ENCODE data around the gene CASP9. TPM values are rescaled to one million over a fixed set of nuclear protein-coding genes. Genes with fewer than 3 reads are reported as not detected.

The CASP9 gene
- total RNA-seq = 1 to 10 TPM; 6.1 to 8.9 (median 7.4) TPM
- polyA plus RNA-seq = 10 to 100 TPM in 1 of 3 donors, 1 to 10 TPM in 2; 5.3 to 10.5 (median 9.9) TPM
- long read RNA-seq, donor 1, partial matches to known transcripts = 1 of 3 reads
- long read RNA-seq, donor 1, other reads (novel, unspliced or antisense) = 0 of 3 reads
- long read RNA-seq, donor 2, transcript CASP9-201 (9 exons, 2,019 nt) = major isoform, 9 of 10 reads
- long read RNA-seq, donor 2, partial matches to known transcripts = 0 of 10 reads
- long read RNA-seq, donor 2, other reads (novel, unspliced or antisense) = 1 of 10 reads

DNA sequence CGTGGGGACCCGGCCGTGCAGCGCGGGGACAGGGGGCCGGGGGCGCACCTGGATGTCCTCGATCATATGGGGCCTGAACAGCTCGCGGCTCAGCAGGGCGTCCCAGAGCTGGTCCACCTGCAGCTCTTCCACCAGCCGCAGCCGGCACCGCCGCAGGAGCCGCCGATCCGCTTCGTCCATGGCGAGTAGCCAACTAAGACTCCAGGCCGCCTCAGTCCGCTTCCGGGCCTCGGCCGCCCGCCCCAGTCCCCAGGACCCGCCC lies at the start of gene CASP9:
Gene CASP9 (minus strand): TSS at position 195 of the 262 bp plus-strand sequence. CDS start 15 bp downstream, at position 180.
- H3K27ac ChIP-seq = peak within 1 kb of the TSS; percentile 91
- peak within 1 kb of the TSS; percentile 87 for H3K4me3 ChIP-seq
- TF ChIP-seq, protein P1, sequence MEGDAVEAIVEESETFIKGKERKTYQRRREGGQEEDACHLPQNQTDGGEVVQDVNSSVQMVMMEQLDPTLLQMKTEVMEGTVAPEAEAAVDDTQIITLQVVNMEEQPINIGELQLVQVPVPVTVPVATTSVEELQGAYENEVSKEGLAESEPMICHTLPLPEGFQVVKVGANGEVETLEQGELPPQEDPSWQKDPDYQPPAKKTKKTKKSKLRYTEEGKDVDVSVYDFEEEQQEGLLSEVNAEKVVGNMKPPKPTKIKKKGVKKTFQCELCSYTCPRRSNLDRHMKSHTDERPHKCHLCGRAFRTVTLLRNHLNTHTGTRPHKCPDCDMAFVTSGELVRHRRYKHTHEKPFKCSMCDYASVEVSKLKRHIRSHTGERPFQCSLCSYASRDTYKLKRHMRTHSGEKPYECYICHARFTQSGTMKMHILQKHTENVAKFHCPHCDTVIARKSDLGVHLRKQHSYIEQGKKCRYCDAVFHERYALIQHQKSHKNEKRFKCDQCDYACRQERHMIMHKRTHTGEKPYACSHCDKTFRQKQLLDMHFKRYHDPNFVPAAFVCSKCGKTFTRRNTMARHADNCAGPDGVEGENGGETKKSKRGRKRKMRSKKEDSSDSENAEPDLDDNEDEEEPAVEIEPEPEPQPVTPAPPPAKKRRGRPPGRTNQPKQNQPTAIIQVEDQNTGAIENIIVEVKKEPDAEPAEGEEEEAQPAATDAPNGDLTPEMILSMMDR (IDR thresholded peaks at IDR 0.05) = no peak
- H3K36me3 ChIP-seq (ENCODE audit: insufficient read depth in 1 of 2, low read depth in 1 of 2) = peaks cover 0 to under 1% of the 10 kb centered on the region in 2 donors
- no peak for DNase-seq
- H3K9me3 ChIP-seq = no peaks in the 10 kb centered on the region
- intact Hi-C loops (cut with DNase I) = no loop called here
- H3K4me1 ChIP-seq = peaks cover 26% of the 10 kb centered on the region
- 1% methylated on average over 18 to 27 of the region's 27 CpGs for WGBS, 3 donors
- H3K27me3 ChIP-seq (ENCODE audit: insufficient read depth in 3 of 3, low read length in 2 of 3) = no peaks in the 10 kb centered on the region
- ATAC-seq = no peak

DNA sequence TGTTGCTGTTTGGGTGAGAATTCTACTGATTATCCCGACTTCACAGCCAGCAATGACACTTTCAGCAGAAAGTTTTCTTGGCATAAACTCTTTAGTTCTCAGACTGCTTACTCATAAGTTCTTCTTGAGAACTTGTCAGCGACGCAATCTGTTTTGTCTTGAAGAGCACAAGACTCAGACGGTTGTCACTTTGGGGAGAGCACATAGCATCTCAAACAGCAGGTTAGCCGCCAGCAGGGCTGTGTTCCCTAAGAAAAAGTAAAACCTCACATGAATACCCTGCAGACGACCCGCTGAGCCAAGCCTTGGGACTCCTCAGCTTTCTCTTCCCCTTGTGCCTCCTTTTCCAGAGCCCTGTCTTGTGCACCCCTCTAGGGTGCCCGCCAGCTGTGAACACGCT lies 49.5 kb upstream of the CASP9 start:
- ATAC-seq (peak in 2 of 4 donors; percentile 6 to 23), DNase-seq (no peak)
- Histone ChIP-seq H3K27me3 (ENCODE audit: insufficient read depth in 3 of 3, low read length in 2 of 3) (no peaks in the 10 kb centered on the region), H3K4me1 (peaks cover 18% of the 10 kb centered on the region), H3K9me3 (no peaks in the 10 kb centered on the region), H3K27ac (peak overlapping the region; percentile 95), H3K4me3 (no peak overlapping the region), H3K36me3 (ENCODE audit: insufficient read depth in 1 of 2, low read depth in 1 of 2) (peaks cover 2 to 25% of the 10 kb centered on the region in 2 donors)
- 70 to 85% (median 77%) methylated on average over 9 of the region's 9 CpGs for WGBS, 3 donors
- intact Hi-C loops (cut with DNase I) = no loop called here
- TF ChIP-seq, protein P1 (IDR thresholded peaks at IDR 0.05) = no peak

DNA sequence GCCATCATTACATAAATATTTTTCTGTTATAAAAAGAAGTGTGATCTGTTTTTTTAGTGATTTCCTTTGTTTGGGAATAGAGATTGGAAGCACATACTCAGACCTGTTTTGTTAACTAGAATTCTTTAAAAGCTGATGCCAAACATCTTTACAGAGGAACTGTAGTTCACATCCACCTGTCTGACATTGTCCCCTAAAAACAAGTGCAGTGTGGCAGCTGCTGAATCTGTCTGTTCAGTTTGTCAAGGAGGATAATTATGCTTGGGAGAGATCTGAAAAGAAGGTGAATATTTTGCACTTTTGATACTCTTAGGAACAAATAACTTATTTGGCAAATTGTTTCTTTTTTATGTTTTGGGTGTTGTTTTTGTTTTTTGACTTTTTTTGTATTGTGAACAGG lies 47.3 kb upstream of the CASP9 start:
- Histone ChIP-seq H3K4me1 (peaks cover 11% of the 10 kb centered on the region), H3K36me3 (ENCODE audit: insufficient read depth in 1 of 2, low read depth in 1 of 2) (peaks cover 13 to 47% of the 10 kb centered on the region in 2 donors), H3K27me3 (ENCODE audit: insufficient read depth in 3 of 3, low read length in 2 of 3) (no peaks in the 10 kb centered on the region), H3K9me3 (no peaks in the 10 kb centered on the region), H3K4me3 (no peak overlapping the region), H3K27ac (peak overlapping the region; percentile 95)
- TF ChIP-seq, protein P1 (IDR thresholded peaks at IDR 0.05) = no peak
- intact Hi-C loops (cut with DNase I) = no loop called here
- ATAC-seq (no peak), DNase-seq (no peak)

DNA sequence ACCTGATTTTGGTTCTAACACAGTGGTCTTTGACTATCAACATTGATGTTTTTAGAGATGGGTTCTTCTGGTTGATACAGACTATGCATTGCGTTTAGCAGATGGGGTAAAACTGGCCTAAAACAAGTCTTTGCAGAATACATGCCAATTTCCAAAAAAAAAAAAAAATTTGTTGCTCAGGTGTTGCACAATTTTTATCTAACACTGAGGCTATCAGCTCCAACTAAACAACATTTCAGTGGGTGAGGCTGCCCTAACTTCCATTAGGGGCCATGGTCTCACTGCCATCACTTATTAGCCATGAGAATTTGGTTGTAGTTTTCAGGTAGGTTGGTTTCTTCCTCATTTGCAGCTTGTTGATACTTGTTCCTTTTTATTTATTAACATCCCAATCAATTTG lies 46.8 kb upstream of the CASP9 start:
- H3K27me3 ChIP-seq (ENCODE audit: insufficient read depth in 3 of 3, low read length in 2 of 3) = no peaks in the 10 kb centered on the region
- H3K9me3 ChIP-seq = no peaks in the 10 kb centered on the region
- H3K4me1 ChIP-seq = peaks cover 11% of the 10 kb centered on the region
- no peak overlapping the region for H3K4me3 ChIP-seq
- no peak for DNase-seq
- H3K36me3 ChIP-seq (ENCODE audit: insufficient read depth in 1 of 2, low read depth in 1 of 2) = peaks cover 16 to 51% of the 10 kb centered on the region in 2 donors
- peak overlapping the region; percentile 95 for H3K27ac ChIP-seq
- 90 to 97% (median 96%) methylated on average over 1 of the region's 1 CpG for WGBS, 3 donors
- ATAC-seq = no peak
- intact Hi-C loops (cut with DNase I) = no loop called here
- TF ChIP-seq, protein P1 (IDR thresholded peaks at IDR 0.05) = no peak
